ENCODE measurements around the gene TRMT61B.

The TRMT61B gene

DNA sequence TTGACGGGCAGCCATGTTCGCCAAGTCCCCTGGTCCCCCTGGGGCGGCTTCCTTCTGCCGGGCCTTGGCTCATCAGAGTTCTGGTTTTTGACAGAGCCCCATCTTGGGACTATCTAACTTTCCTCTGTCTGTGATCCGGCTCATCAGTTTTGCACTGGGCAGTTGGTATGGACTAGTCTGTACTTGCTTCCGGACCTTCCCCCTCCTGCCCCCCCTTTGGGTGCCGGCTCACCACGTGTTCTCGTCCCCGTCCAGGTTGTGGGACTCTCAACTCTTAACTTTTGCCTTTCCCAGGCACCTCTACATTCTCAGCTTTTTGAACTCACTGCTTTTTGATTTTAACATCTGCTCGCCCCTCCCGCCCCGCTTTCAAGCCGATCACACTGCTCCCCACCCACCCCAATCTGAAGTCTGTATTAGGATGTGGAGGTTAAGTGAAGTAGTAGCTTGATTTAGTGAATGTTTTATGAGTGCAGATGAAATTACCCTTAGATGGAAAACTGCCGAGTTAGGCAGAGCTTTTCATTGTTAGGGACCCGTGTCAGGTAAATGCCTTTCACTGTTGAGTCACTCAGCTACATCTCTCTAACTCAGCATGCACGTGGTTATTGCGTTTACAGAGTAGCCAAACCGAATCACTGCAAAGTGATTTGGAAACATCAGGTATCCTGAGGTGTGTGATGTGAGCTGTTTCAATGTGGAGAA is 25.2 kb upstream of the TRMT61B start:
- H3K36me3 Mint-ChIP-seq: peaks cover 4% of the 10 kb centered on the region
- DNase-seq: peak; percentile 59
- CTCF ChIA-PET: interaction anchor here (1.2 to 1.4 kb wide), 3 partner anchors 15 to 25 kb away, joined by 3 to 5 read pairs (median 4); partner anchors contain the start of gene TRMT61B

GRCh38 chr2:28894470-28895188 is 24.5 kb upstream of the TRMT61B start, which contains the start of gene WDR43:
TSS of gene WDR43 (plus strand) at chr2:28894667. CDS start at chr2:28894699, 32 bp downstream.
- Mint-ChIP-seq H3K36me3 (peaks cover 4% of the 10 kb centered on the region), H3K9me3 (no peaks in the 10 kb centered on the region), H3K27ac (peak within 1 kb of the TSS; percentile 92), H3K27me3 (peaks cover 4% of the 10 kb centered on the region), H3K4me1 (peaks cover 41% of the 10 kb centered on the region), H3K4me3 (peak within 1 kb of the TSS; percentile 94)
- peak; percentile 98 for DNase-seq
- CTCF ChIA-PET: interaction anchor here (1.4 kb wide), 1 partner anchor 25 kb away, joined by 4 read pairs; the partner anchor contains the start of gene TRMT61B

More for the DNA sequence above, 25.2 kb upstream of the TRMT61B start:
- Mint-ChIP-seq H3K27ac (peak overlapping the region; percentile 92), H3K4me1 (peaks cover 41% of the 10 kb centered on the region), H3K9me3 (no peaks in the 10 kb centered on the region), H3K27me3 (peaks cover 4% of the 10 kb centered on the region), H3K4me3 (peak overlapping the region; percentile 94)

DNA sequence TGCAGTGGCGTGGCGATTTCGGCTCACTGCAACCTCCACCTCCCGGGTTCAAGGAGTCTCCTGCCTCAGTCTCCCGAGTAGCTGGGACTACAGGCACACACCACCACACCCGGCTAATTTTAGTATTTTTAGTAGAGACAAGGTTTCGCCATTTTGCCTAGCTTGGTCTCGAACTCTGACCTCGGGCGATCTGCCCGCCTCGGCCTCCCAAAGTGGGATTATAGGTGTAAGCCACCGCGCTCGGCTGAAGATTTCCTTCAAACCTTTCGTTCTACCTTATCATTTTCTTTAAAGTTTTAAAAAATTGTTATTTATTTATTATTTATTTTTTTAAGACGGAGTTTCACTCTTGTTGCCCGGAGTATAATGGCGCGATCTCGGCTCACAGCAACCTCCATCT is 23.4 kb upstream of the TRMT61B start:
- peaks cover 33% of the 10 kb centered on the region for H3K4me1 Mint-ChIP-seq
- CTCF ChIA-PET: no interaction called here
- peaks cover 10% of the 10 kb centered on the region for H3K27me3 Mint-ChIP-seq
- H3K4me3 Mint-ChIP-seq: no peak overlapping the region
- no peak overlapping the region for H3K27ac Mint-ChIP-seq
- no peaks in the 10 kb centered on the region for H3K9me3 Mint-ChIP-seq
- no peak for DNase-seq
- peaks cover 3% of the 10 kb centered on the region for H3K36me3 Mint-ChIP-seq

DNA sequence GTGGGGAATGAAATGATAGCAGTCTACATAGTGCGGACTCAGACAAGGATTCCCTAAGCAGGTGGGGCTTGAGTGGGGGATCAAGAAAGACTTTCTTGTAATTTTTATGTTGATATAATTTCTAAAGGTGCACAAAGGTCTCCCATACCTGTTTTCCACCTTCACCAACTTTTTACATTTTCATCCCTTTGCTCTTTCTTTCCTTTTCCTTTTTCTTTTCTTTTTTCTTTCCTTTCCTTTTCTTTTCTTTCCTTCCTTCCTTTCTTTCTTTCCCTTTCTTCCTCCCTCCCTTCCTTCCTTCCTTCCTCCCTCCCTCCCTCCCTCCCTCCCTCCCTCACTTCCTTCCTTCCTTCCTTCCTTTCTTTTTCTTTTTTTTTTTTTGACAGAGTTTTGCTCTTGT is 10.1 kb upstream of the TRMT61B start:
- no peak overlapping the region for H3K27ac Mint-ChIP-seq
- DNase-seq: no peak
- peaks cover 33% of the 10 kb centered on the region for H3K27me3 Mint-ChIP-seq
- no peak overlapping the region for H3K4me3 Mint-ChIP-seq
- H3K4me1 Mint-ChIP-seq: no peaks in the 10 kb centered on the region
- H3K36me3 Mint-ChIP-seq: no peaks in the 10 kb centered on the region
- CTCF ChIA-PET: no interaction called here
- no peaks in the 10 kb centered on the region for H3K9me3 Mint-ChIP-seq

GRCh38 chr2:28871620-28872019 is 1.5 kb upstream of the TRMT61B start:
- peaks cover 4% of the 10 kb centered on the region for H3K36me3 Mint-ChIP-seq

DNA sequence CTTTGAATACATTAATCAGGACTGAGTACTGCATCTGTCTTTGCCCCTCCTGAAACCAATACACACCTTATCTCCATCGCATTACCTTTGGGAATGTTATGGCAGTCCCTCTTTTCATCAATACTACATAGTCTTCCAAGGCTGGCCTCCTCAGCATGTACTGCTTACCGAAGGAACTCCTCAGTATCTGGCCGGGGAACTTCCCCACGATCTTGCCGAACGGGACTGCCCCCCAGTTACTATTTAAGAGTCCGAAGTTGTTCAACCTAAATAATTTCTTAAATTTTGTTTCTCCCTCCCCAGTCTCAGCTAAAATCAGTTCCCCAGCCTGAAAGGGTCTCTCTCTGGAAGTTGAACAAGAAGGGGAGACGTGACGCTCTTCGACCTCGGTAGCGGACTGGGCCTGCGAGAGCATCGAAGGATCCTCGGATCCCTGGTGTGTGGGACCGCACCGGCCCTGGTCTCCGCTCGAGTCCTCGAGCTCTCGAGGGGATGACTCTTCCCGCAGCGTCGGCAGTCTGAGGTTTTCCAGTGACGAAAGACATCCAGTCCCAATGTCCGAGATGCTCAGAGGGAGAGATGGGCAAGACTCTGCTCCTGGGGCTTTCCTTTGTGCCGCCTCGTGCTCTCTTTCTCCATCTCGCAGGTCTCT is 489 bp downstream of the TRMT61B start:
- Mint-ChIP-seq H3K9me3 (no peaks in the 10 kb centered on the region), H3K36me3 (peaks cover 10% of the 10 kb centered on the region), H3K4me3 (peak overlapping the region; percentile 95), H3K27ac (peak overlapping the region; percentile 98), H3K4me1 (peaks cover 36% of the 10 kb centered on the region), H3K27me3 (peaks cover 19% of the 10 kb centered on the region)
- DNase-seq: no peak
- CTCF ChIA-PET: interaction anchor here (1.6 to 1.7 kb wide), 2 partner anchors 10 to 26 kb away, joined by 4 read pairs; no protein-coding TSS in a partner anchor

More at GRCh38 chr2:28871620-28872019, 1.5 kb upstream of the TRMT61B start:
- H3K27me3 Mint-ChIP-seq: peaks cover 30% of the 10 kb centered on the region
- peaks cover 26% of the 10 kb centered on the region for H3K4me1 Mint-ChIP-seq
- H3K9me3 Mint-ChIP-seq: no peaks in the 10 kb centered on the region
- H3K27ac Mint-ChIP-seq: no peak overlapping the region
- peak overlapping the region; percentile 95 for H3K4me3 Mint-ChIP-seq
- CTCF ChIA-PET: no interaction called here
- no peak for DNase-seq

DNA sequence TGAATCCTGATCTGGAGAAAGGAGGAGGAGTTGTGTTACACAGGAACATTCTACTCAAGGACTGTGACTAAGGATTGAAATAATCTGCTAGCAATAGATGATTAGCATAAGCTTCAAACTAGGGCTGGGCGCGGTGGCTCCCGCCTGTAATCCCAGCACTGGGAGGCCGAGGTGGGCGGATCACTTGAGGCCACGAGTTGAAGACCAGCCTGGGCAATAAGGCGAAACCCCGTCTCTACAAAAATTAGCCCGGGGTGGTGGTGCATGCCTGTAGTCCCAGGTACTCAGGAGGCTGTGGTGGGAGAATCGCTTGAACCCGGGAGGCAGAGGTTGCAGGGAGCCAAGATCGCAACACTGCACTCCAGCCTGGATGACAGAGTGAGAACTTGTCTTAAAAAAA is 1.5 kb downstream of the TRMT61B start:
- no peak overlapping the region for H3K27ac Mint-ChIP-seq
- H3K9me3 Mint-ChIP-seq: no peaks in the 10 kb centered on the region
- peaks cover 8% of the 10 kb centered on the region for H3K27me3 Mint-ChIP-seq
- H3K36me3 Mint-ChIP-seq: peaks cover 11% of the 10 kb centered on the region
- H3K4me1 Mint-ChIP-seq: peaks cover 41% of the 10 kb centered on the region
- CTCF ChIA-PET: no interaction called here
- peak overlapping the region; percentile 58 for H3K4me3 Mint-ChIP-seq
- DNase-seq: no peak

GRCh38 chr2:28855977-28856376 is 14.1 kb downstream of the TRMT61B start:
- no peak overlapping the region for H3K4me3 Mint-ChIP-seq
- H3K27ac Mint-ChIP-seq: no peak overlapping the region
- H3K27me3 Mint-ChIP-seq: no peaks in the 10 kb centered on the region
- H3K4me1 Mint-ChIP-seq: no peaks in the 10 kb centered on the region
- H3K36me3 Mint-ChIP-seq: peaks cover 21% of the 10 kb centered on the region
- CTCF ChIA-PET: no interaction called here
- DNase-seq: no peak
- no peaks in the 10 kb centered on the region for H3K9me3 Mint-ChIP-seq

DNA sequence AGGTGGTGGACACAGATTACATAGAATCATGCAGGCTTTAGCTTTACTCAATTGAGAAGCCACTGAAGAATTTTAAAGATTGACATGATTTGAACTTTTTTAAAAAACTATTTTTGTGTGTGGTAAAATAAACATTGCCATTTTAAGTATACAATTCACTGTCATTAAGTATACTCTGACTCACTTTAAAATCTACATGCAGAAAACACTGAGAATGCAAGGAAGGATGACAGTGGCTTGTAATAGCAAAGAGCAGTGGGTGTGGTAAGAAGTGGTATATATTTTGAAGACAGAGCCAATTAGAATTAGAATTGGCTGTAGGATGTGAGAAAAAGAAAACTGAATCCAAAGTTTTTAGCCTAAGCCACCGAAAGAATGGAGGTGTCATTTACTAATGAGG is 14.9 kb downstream of the TRMT61B start:
- no peak for DNase-seq
- Mint-ChIP-seq H3K27ac (no peak overlapping the region), H3K4me1 (no peaks in the 10 kb centered on the region), H3K9me3 (no peaks in the 10 kb centered on the region), H3K27me3 (no peaks in the 10 kb centered on the region), H3K36me3 (peaks cover 13% of the 10 kb centered on the region), H3K4me3 (no peak overlapping the region)
- CTCF ChIA-PET: no interaction called here

GRCh38 chr2:28842042-28842441 is 28.1 kb downstream of the TRMT61B start:
- H3K4me1 Mint-ChIP-seq: no peaks in the 10 kb centered on the region
- no peaks in the 10 kb centered on the region for H3K27me3 Mint-ChIP-seq
- DNase-seq: no peak
- H3K27ac Mint-ChIP-seq: no peak overlapping the region
- no peaks in the 10 kb centered on the region for H3K36me3 Mint-ChIP-seq
- H3K4me3 Mint-ChIP-seq: no peak overlapping the region
- H3K9me3 Mint-ChIP-seq: no peaks in the 10 kb centered on the region
- CTCF ChIA-PET: no interaction called here

DNA sequence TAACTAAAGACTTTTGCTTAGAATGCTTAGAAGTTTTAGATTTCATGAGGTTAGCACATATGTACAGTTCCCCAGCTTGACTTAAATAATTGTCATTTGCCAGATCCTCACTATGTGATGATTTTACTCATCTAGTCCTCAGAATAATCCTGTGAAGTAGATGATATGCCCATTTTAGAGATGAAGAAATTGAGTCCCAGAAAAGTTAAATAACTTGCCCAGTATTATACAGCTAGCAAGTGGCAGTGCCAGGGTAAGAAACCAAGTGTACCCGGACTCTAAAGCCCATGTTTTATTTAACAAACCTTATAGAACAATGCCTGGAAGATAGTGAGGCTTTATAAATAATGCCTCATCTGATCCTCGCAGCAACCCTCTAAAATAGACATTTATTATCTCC is 31.1 kb downstream of the TRMT61B start:
- Mint-ChIP-seq H3K4me3 (no peak overlapping the region), H3K9me3 (no peaks in the 10 kb centered on the region), H3K4me1 (no peaks in the 10 kb centered on the region), H3K27ac (no peak overlapping the region), H3K27me3 (no peaks in the 10 kb centered on the region), H3K36me3 (no peaks in the 10 kb centered on the region)
- CTCF ChIA-PET: no interaction called here
- DNase-seq: no peak

DNA sequence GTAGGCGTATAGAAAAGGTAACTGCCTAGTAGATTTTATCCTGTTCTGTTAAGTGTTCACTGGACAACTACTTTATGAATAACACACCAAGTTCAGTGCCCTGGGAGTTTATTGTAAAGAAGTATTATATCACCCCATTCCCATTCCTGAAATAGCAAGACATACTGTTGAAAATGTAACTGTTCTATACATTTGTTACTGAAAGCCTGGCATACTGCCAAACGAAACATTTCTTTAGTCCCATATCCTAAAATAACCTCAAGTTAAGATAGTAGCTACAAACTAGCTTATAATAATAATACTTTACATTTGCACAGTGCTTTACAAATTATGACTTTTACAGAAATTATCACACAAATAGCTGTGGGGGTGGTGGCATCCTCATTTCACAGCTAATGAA is 34.3 kb downstream of the TRMT61B start:
- no peaks in the 10 kb centered on the region for H3K4me1 Mint-ChIP-seq
- no peaks in the 10 kb centered on the region for H3K27me3 Mint-ChIP-seq
- H3K4me3 Mint-ChIP-seq: no peak overlapping the region
- DNase-seq: no peak
- no peaks in the 10 kb centered on the region for H3K9me3 Mint-ChIP-seq
- H3K36me3 Mint-ChIP-seq: no peaks in the 10 kb centered on the region
- CTCF ChIA-PET: no interaction called here
- H3K27ac Mint-ChIP-seq: no peak overlapping the region

DNA sequence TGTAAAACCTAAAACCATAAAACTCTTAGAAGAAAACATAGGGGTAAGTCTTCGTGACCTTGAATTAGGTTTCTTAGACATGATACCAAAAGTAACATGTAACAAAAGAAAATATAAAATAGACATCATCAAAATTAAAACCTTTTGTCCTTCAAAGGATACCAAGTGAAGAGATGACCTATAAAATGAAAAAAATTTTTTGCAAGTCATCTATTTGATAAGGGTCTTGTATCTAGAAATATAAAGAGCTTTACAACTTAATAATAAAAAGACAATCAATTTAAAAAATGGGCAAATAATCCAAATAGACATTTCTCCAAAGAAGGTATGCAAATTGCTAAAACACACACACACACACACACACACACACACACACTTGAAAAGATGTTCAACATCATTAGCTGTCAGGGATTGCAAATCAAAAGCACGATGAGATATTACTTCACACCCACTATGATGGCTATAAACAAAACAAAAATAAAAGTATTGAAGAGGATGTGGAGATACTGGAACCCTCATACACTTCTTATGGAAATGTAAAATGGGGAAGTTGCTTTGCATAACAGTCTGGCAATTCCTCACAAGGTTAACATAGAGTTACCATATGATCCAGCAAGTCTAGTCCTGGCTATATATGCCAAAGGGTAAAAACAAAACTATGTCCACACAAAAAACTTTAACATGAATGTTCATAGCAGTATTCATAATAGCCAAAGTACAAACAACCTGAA is 36.2 kb downstream of the TRMT61B start:
- Mint-ChIP-seq H3K4me3 (no peak overlapping the region), H3K36me3 (no peaks in the 10 kb centered on the region)
- CTCF ChIA-PET: no interaction called here

GRCh38 chr2:28828382-28828781 is 41.7 kb downstream of the TRMT61B start:
- H3K4me1 Mint-ChIP-seq: no peaks in the 10 kb centered on the region
- no peaks in the 10 kb centered on the region for H3K9me3 Mint-ChIP-seq
- peaks cover 14% of the 10 kb centered on the region for H3K27me3 Mint-ChIP-seq
- no peak overlapping the region for H3K27ac Mint-ChIP-seq
- DNase-seq: no peak
- no peaks in the 10 kb centered on the region for H3K36me3 Mint-ChIP-seq
- H3K4me3 Mint-ChIP-seq: no peak overlapping the region
- CTCF ChIA-PET: no interaction called here

More for the DNA sequence above, 36.2 kb downstream of the TRMT61B start:
- H3K9me3 Mint-ChIP-seq: no peaks in the 10 kb centered on the region
- no peak overlapping the region for H3K27ac Mint-ChIP-seq
- no peaks in the 10 kb centered on the region for H3K27me3 Mint-ChIP-seq
- DNase-seq: no peak
- H3K4me1 Mint-ChIP-seq: no peaks in the 10 kb centered on the region

All from activated naive CD4-positive, alpha-beta T cell treated with anti-CD3 and anti-CD28 coated beads, Interleukin-2, amount 10 ng/mL, durations not matched to agents 7 days and 5 days (primary cell).